CMK (cell line): Measurements from ENCODE around the gene MARK2.
"Not testable (repeated sequence)": the region's sequence is repeated elsewhere in the genome, so short reads cannot be mapped to it uniquely, and the experiment has no call there.

Experiments
- DNase-seq: peaks from one replicate; pipeline ENCODE4 v3.0.0-alpha.2; 2010; ENCODE audit warnings: low read depth

The MARK2 gene

GRCh38 chr11:63854696-63855095 is 15.8 kb downstream of the MARK2 start:
- DNase-seq, result no peak

- DNase-seq, result no peak
Measured at GRCh38 chr11:63855975-63856374, 17.1 kb downstream of the MARK2 start.

- DNase-seq, result no peak
Measured at GRCh38 chr11:63858628-63859550, 20.0 kb downstream of the MARK2 start.

GRCh38 chr11:63862923-63863322 is 24.0 kb downstream of the MARK2 start:
- no peak for DNase-seq

- DNase-seq, result not testable (repeated sequence)
Measured at GRCh38 chr11:63863620-63864019, 24.7 kb downstream of the MARK2 start.

- no peak for DNase-seq
Measured at GRCh38 chr11:63866211-63866610, 27.3 kb downstream of the MARK2 start.

GRCh38 chr11:63867511-63867910 is 28.6 kb downstream of the MARK2 start:
- no peak for DNase-seq

GRCh38 chr11:63868399-63869064 is 29.6 kb downstream of the MARK2 start:
- DNase-seq, result no peak

- no peak for DNase-seq
Measured at GRCh38 chr11:63869171-63869591, 30.3 kb downstream of the MARK2 start.

- no peak for DNase-seq
Measured at GRCh38 chr11:63869683-63870082, 30.8 kb downstream of the MARK2 start.

- DNase-seq, result no peak
Measured at GRCh38 chr11:63870351-63871140, 31.6 kb downstream of the MARK2 start.

- peak; percentile 68 for DNase-seq
Measured at GRCh38 chr11:63871962-63872799, 33.3 kb downstream of the MARK2 start.

- DNase-seq, result no peak
Measured at GRCh38 chr11:63872800-63873197, 33.9 kb downstream of the MARK2 start.

- no peak for DNase-seq
Measured at GRCh38 chr11:63873311-63873710, 34.4 kb downstream of the MARK2 start.

GRCh38 chr11:63874511-63874910 is 35.6 kb downstream of the MARK2 start:
- DNase-seq, result no peak

GRCh38 chr11:63875506-63876065 is 36.7 kb downstream of the MARK2 start:
- no peak for DNase-seq

GRCh38 chr11:63876616-63877015 is 37.7 kb downstream of the MARK2 start:
- DNase-seq, result no peak

- DNase-seq, result no peak
Measured at GRCh38 chr11:63877658-63878241, 38.8 kb downstream of the MARK2 start.

GRCh38 chr11:63879598-63880402 is 40.9 kb downstream of the MARK2 start:
- DNase-seq, result no peak

GRCh38 chr11:63880403-63880790 is 41.5 kb downstream of the MARK2 start:
- no peak for DNase-seq
